LNCaP clone FGC (cell line): ENCODE results near the gene ZBTB4.

Source experiments
- DNase-seq: peaks from one replicate; pipeline ENCODE4 v3.0.0-alpha.2; 2011; ENCODE audit warnings: low read depth
- H3K4me3 ChIP-seq: 2 replicates; pipeline ENCODE4 v1.5.1; 2011; ENCODE audit warnings: mild to moderate bottlenecking, low read depth, low read length, control low read depth
- CTCF ChIP-seq: IDR thresholded peaks from 2 replicates; pipeline ENCODE4 v1.5.1; 2012; ENCODE audit warnings: mild to moderate bottlenecking; ENCODE audit not compliant: control insufficient read depth, insufficient read depth; ENCODE audit errors: extremely low read depth

ZBTB4 gene

DNA sequence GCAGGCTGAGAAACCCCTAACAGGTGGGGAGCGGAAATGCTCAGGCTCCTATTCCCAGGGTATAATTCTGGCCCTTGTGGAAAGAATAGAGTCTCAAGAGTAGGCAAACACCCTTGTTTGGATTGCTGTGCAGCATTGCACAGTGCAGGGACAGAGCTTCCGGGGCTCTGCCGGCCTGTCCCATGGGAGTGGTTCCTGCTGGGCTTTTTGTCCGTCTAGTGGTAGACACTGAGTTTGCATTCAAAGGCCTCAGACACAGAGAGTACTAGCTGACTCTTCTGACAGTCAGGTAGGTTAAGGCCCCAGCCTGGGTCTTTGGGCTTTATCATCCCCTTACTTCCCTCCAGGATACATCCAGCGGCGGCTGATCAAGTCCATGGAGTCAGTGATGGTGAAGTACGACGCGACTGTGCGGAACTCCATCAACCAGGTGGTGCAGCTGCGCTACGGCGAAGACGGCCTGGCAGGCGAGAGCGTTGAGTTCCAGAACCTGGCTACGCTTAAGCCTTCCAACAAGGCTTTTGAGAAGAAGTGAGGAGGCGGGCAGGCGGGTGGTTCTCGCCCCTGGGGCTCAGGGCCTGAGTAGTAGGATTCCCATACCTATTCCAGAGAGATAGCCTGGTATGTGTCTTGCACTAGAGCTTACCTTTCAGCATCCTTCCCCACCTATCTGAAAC is 22.9 kb upstream of the ZBTB4 start:
- no peak for TF ChIP-seq CTCF
- DNase-seq = no peak
- H3K4me3 ChIP-seq = no peak overlapping the region

GRCh38 chr17:7501729-7502128 is 22.3 kb upstream of the ZBTB4 start:
- H3K4me3 ChIP-seq = no peak overlapping the region
- TF ChIP-seq CTCF = no peak
- no peak for DNase-seq

- DNase-seq = no peak
- no peak overlapping the region for H3K4me3 ChIP-seq
- TF ChIP-seq CTCF = no peak
Observed at GRCh38 chr17:7499161-7499560, 19.7 kb upstream of the ZBTB4 start.

GRCh38 chr17:7497636-7498035 is 18.2 kb upstream of the ZBTB4 start:
- no peak overlapping the region for H3K4me3 ChIP-seq

DNA sequence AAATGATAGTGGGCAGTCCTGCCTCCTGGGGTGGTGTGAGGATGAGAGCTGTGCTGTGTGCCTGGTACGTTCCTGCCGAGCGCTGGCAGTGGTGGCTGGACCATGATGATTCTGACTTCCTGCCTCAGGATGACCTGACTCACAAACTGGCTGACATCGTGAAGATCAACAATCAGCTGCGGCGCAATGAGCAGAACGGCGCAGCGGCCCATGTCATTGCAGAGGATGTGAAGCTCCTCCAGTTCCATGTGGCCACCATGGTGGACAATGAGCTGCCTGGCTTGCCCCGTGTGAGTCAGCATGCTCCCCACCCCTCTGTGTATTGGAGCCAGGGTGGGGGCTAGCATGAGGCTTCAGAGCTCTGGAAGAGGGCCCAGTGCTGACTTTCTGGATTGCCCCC is 17.8 kb upstream of the ZBTB4 start:
- H3K4me3 ChIP-seq = no peak overlapping the region
- DNase-seq = no peak
- no peak for TF ChIP-seq CTCF

More at GRCh38 chr17:7497636-7498035, 18.2 kb upstream of the ZBTB4 start:
- no peak for DNase-seq
- no peak for TF ChIP-seq CTCF

DNA sequence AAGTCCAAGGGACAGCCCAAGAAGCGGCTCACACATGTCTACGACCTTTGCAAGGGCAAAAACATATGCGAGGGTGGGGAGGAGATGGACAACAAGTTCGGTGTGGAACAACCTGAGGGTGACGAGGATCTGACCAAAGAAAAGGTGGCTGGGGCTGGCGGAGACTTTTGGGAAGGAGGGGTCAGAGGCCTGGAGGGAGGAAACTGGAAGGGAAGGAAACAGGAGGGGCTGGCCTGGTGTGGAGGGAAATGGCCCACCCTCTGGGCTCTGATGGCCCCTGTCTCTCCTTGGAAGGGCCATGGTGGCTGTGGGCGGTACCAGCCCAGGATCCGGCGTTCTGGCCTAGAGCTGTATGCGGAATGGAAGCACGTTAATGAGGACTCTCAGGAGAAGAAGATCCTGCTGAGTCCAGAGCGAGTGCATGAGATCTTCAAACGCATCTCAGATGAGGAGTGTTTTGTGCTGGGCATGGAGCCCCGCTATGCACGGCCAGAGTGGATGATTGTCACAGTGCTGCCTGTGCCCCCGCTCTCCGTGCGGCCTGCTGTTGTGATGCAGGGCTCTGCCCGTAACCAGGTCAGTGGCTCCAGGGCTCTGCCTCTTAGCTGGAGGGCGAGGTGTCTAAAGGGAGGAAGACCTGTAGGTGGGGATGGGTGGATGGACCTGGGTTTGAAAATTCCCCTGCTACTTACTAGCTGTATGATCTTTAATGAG is 17.2 kb upstream of the ZBTB4 start:
- no peak for DNase-seq
- no peak overlapping the region for H3K4me3 ChIP-seq
- no peak for TF ChIP-seq CTCF
